HL-60 (cell line): ENCODE measurements around the gene CADM2.

Experiments
- DNase-seq, 2 experiments: peaks; one replicate each; pipeline ENCODE4 v3.0.0-alpha.2; 2010 to 2020; ENCODE audit warnings: low read depth in 1 of 2, low spot score in 1 of 2
- H3K27ac ChIP-seq: fragments of 250-450 bp; sonication (Bioruptor Pico); replicated peaks from 2 replicates; pipeline ENCODE4 v1.5.1; 2020; ENCODE audit warnings: mild to moderate bottlenecking, moderate library complexity
- H3K27me3 ChIP-seq: fragments of 250-450 bp; sonication (Bioruptor Pico); 2 replicates; pipeline ENCODE4 v1.5.1; 2021; ENCODE audit warnings: mild to moderate bottlenecking, moderate library complexity; ENCODE audit not compliant: insufficient read depth, poor library complexity, severe bottlenecking
- H3K4me3 ChIP-seq: replicated peaks from 2 replicates; pipeline ENCODE4 v1.5.1; 2011; ENCODE audit warnings: mild to moderate bottlenecking, control low read depth, low read length; ENCODE audit not compliant: insufficient read depth
- CTCF ChIP-seq: IDR thresholded peaks from one replicate; pipeline ENCODE4 v1.5.1; 2011; ENCODE audit warnings: low read length, control low read depth, inconsistent platforms; ENCODE audit not compliant: insufficient read depth
- GABPA ChIP-seq: IDR thresholded peaks from 2 replicates; pipeline ENCODE4 v1.6.1; 2012; ENCODE audit warnings: low read depth
- POLR2AphosphoS5 ChIP-seq: IDR thresholded peaks from 2 replicates; pipeline ENCODE4 v1.6.1; 2012; ENCODE audit warnings: low read depth
- REST ChIP-seq: IDR thresholded peaks from 2 replicates; pipeline ENCODE4 v1.6.1; 2012; ENCODE audit warnings: low read depth; ENCODE audit not compliant: insufficient replicate concordance
- SPI1 ChIP-seq: IDR thresholded peaks from 2 replicates; pipeline ENCODE4 v1.6.1; 2012; ENCODE audit warnings: low read depth, mild to moderate bottlenecking, borderline replicate concordance

The CADM2 gene

GRCh38 chr3:86087160-86087871 is 1128.5 kb downstream of the CADM2 start:
- Histone ChIP-seq H3K27me3 (no peaks in the 10 kb centered on the region), H3K4me3 (no peak overlapping the region), H3K27ac (no peak overlapping the region)
- DNase-seq, result no peak
- no peak for TF ChIP-seq REST
- no peak for TF ChIP-seq GABPA
- TF ChIP-seq POLR2AphosphoS5, result no peak
- TF ChIP-seq SPI1, result no peak
- TF ChIP-seq CTCF, result no peak

- H3K27ac ChIP-seq, result no peak overlapping the region
- no peak for DNase-seq
- H3K4me3 ChIP-seq, result no peak overlapping the region
- H3K27me3 ChIP-seq, result no peaks in the 10 kb centered on the region
- TF ChIP-seq CTCF (no peak), SPI1 (no peak), POLR2AphosphoS5 (no peak), REST (no peak), GABPA (no peak)
Measured at GRCh38 chr3:86104154-86104553, 1145.4 kb downstream of the CADM2 start.

GRCh38 chr3:86109434-86109833 is 1150.6 kb downstream of the CADM2 start:
- Histone ChIP-seq H3K27ac (no peak overlapping the region), H3K27me3 (no peaks in the 10 kb centered on the region), H3K4me3 (no peak overlapping the region)
- no peak for TF ChIP-seq SPI1
- no peak for TF ChIP-seq REST
- TF ChIP-seq POLR2AphosphoS5, result no peak
- no peak for TF ChIP-seq CTCF
- no peak for TF ChIP-seq GABPA
- DNase-seq, result no peak
